OCI-LY7 (cell line): ENCODE results near the gene BLTP2. TPM values are rescaled to one million over a fixed set of nuclear protein-coding genes. Genes with fewer than 3 reads are reported as not detected.

ENCODE experiments used
- BruUV-seq: library from RNA; stranded (reverse); fragments of 400-500 nt; replicated peaks from 2 replicates; lab custom pipeline; 2021; lab: Mats Ljungman, UMichigan
- CTCF ChIA-PET: fragments of 300-600 bp; sonication (Branson Sonifier 250); formaldehyde crosslinking; loops from one replicate; lab custom pipeline; 2022; ENCODE audit warnings: antibody characterized with exemption; ENCODE audit not compliant: unreplicated experiment; lab: Charles Lee
- POLR2A ChIA-PET: fragments of 300-600 bp; sonication (Branson Sonifier 250); formaldehyde crosslinking; loops from one replicate; lab custom pipeline; 2022; ENCODE audit warnings: antibody characterized with exemption; lab: Charles Lee
- DNase-seq: peaks from one replicate; pipeline ENCODE4 v3.0.0-alpha.2; 2015; ENCODE audit warnings: low spot score
- H2AFZ ChIP-seq: fragments of 200-600 bp; sonication (generic), shearing (Covaris generic); 2 replicates; pipeline ENCODE4 v1.6.1; 2014; ENCODE audit warnings: mild to moderate bottlenecking, antibody characterized with exemption, low read length, moderate library complexity
- H3K27ac ChIP-seq: fragments of 200-600 bp; sonication (generic); 2 replicates; pipeline ENCODE4 v1.5.1; 2014; ENCODE audit warnings: mixed run types, low read depth, mild to moderate bottlenecking, moderate library complexity, low read length, inconsistent platforms; ENCODE audit not compliant: poor library complexity, severe bottlenecking
- H3K36me3 ChIP-seq: fragments of 200-600 bp; sonication (generic); 2 replicates; pipeline ENCODE4 v1.6.1; 2014; ENCODE audit warnings: mild to moderate bottlenecking, antibody characterized with exemption, low read length, moderate library complexity, mixed read lengths; ENCODE audit not compliant: insufficient read depth
- H3K4me1 ChIP-seq: fragments of 200-600 bp; sonication (generic); 2 replicates; pipeline ENCODE4 v1.5.1; 2014; ENCODE audit warnings: mild to moderate bottlenecking, low read length; ENCODE audit not compliant: insufficient read depth, poor library complexity, severe bottlenecking
- H3K4me2 ChIP-seq: fragments of 200-600 bp; sonication (generic); 2 replicates; pipeline ENCODE4 v1.6.1; 2014; ENCODE audit warnings: mild to moderate bottlenecking, low read length
- H3K4me3 ChIP-seq: fragments of 200-600 bp; sonication (generic); 2 replicates; pipeline ENCODE4 v1.5.1; 2014; ENCODE audit warnings: mild to moderate bottlenecking, low read depth, low read length; ENCODE audit not compliant: poor library complexity, severe bottlenecking
- H3K79me2 ChIP-seq: fragments of 200-600 bp; sonication (generic); 2 replicates; pipeline ENCODE4 v1.6.1; 2016; ENCODE audit warnings: low read depth, mild to moderate bottlenecking, low read length, moderate library complexity, mixed read lengths; ENCODE audit not compliant: insufficient read depth
- H3K9me2 ChIP-seq: fragments of 200-600 bp; sonication (generic); 2 replicates; pipeline ENCODE4 v1.6.1; 2016; ENCODE audit warnings: mild to moderate bottlenecking, low read length, mixed read lengths; ENCODE audit not compliant: insufficient read depth
- H3K9me3 ChIP-seq: fragments of 200-600 bp; sonication (generic); 2 replicates; pipeline ENCODE4 v1.6.1; 2014; ENCODE audit warnings: mild to moderate bottlenecking, mixed run types, low read length, mixed read lengths
- H4K20me1 ChIP-seq: fragments of 200-600 bp; sonication (generic); 2 replicates; pipeline ENCODE4 v1.6.1; 2014; ENCODE audit warnings: mild to moderate bottlenecking, antibody characterized with exemption, low read length, moderate library complexity, mixed read lengths; ENCODE audit not compliant: insufficient read depth
- EZH2phosphoT487 ChIP-seq: fragments of 200-600 bp; sonication (generic); IDR thresholded peaks from 2 replicates; pipeline ENCODE4 v1.6.1; 2018; ENCODE audit warnings: low read depth, borderline replicate concordance, mild to moderate bottlenecking, mixed run types, antibody characterized with exemption, low read length, moderate library complexity, mixed read lengths
- intact Hi-C: fragments of 100-400 bp; cut with micrococcal nuclease; formaldehyde crosslinking; loops from one replicate; pipeline ENCODE4 v1.10.0; 2022; ENCODE audit not compliant: unreplicated experiment
- total RNA-seq, 2 experiments: library from RNA; depleted of rRNA in 1 of 2; stranded (reverse); fragments of >200 nt in 1 of 2; shearing (Covaris generic) in 1 of 2; gene quantifications; 2 replicates each; pipeline ENCODE4 v1.2.3, GENCODE V29; 2014 to 2022
- TF ChIP-seq, protein P1 (sequence below): fragments of 200-600 bp; sonication (generic); conservative IDR thresholded peaks from 2 replicates; pipeline ENCODE4 v1.5.1; 2014; ENCODE audit warnings: mild to moderate bottlenecking, antibody characterized with exemption, low read length, moderate library complexity, mixed read lengths

Gene BLTP2
- total RNA-seq, 2 experiments from 2014 or later = 147 to 185 TPM

DNA sequence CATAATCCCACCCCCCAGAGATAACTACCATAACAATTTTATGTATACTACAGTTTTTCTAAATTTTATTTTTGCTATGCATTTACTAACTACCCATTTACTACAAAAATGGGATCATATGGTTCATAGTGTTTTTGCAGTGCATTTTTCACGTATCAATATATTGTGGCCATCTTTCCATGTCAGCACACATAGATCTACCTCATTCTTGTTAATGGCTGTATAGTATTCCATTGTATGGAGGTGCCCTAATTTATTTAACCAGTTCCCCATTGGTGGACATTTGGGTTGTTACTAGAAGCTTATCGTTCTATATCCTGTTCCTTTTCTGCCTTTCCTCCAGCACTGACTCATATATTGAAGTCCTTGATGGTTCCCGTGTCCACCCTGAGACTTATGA lies 44.1 kb upstream of the BLTP2 start:
- Histone ChIP-seq H3K9me3 (no peaks in the 10 kb centered on the region), H3K27ac (no peak overlapping the region), H3K79me2 (no peaks in the 10 kb centered on the region), H3K4me3 (no peak overlapping the region), H3K36me3 (peaks cover 90% of the 10 kb centered on the region), H4K20me1 (no peaks in the 10 kb centered on the region), H3K4me2 (no peak overlapping the region), H3K4me1 (no peaks in the 10 kb centered on the region), H3K9me2 (no peaks in the 10 kb centered on the region), H2AFZ (no peak overlapping the region)
- POLR2A ChIA-PET = interaction anchor here (1.3 kb wide), 1 partner anchor 11 kb away, joined by 3 read pairs; no protein-coding TSS in a partner anchor
- TF ChIP-seq EZH2phosphoT487 = no peak
- TF ChIP-seq, protein P1, sequence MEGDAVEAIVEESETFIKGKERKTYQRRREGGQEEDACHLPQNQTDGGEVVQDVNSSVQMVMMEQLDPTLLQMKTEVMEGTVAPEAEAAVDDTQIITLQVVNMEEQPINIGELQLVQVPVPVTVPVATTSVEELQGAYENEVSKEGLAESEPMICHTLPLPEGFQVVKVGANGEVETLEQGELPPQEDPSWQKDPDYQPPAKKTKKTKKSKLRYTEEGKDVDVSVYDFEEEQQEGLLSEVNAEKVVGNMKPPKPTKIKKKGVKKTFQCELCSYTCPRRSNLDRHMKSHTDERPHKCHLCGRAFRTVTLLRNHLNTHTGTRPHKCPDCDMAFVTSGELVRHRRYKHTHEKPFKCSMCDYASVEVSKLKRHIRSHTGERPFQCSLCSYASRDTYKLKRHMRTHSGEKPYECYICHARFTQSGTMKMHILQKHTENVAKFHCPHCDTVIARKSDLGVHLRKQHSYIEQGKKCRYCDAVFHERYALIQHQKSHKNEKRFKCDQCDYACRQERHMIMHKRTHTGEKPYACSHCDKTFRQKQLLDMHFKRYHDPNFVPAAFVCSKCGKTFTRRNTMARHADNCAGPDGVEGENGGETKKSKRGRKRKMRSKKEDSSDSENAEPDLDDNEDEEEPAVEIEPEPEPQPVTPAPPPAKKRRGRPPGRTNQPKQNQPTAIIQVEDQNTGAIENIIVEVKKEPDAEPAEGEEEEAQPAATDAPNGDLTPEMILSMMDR = no peak
- no TSS peak for BruUV-seq
- DNase-seq = no peak
- intact Hi-C loops = loop anchor here (10.0 kb wide), 1 partner anchor 64 kb away; no protein-coding TSS in a partner anchor
- CTCF ChIA-PET = no interaction called here

DNA sequence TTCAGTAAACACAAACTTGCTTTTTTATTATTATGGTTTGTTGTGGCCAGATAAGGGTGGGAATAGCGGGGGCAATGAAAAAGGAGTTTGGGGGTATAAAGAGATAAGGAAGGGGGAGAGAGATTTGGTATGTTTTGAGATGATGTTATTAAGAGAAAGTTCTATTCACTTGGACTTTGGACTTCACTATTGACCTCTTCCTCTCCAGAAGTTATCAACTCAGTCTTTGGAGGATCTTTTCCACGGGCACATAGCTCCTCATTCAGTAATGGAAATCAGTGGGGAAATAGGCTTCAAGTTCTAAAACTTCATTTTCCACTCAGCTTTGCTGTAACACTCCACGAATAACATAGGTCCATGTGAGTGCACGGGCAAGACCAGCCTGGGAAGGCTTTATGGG lies 43.5 kb upstream of the BLTP2 start:
- intact Hi-C loops = loop anchor here (10.0 kb wide), 1 partner anchor 64 kb away; no protein-coding TSS in a partner anchor
- Histone ChIP-seq H3K27ac (no peak overlapping the region), H4K20me1 (no peaks in the 10 kb centered on the region), H2AFZ (no peak overlapping the region), H3K79me2 (no peaks in the 10 kb centered on the region), H3K9me2 (no peaks in the 10 kb centered on the region), H3K4me1 (no peaks in the 10 kb centered on the region), H3K4me2 (no peak overlapping the region), H3K36me3 (peaks cover 88% of the 10 kb centered on the region), H3K9me3 (no peaks in the 10 kb centered on the region), H3K4me3 (no peak overlapping the region)
- ChIA-PET POLR2A (interaction anchor here (1.3 kb wide), 1 partner anchor 11 kb away, joined by 3 read pairs; no protein-coding TSS in a partner anchor), CTCF (no interaction called here)
- DNase-seq = no peak
- TF ChIP-seq EZH2phosphoT487 = no peak
- TF ChIP-seq, protein P1 = no peak
- BruUV-seq = no TSS peak

DNA sequence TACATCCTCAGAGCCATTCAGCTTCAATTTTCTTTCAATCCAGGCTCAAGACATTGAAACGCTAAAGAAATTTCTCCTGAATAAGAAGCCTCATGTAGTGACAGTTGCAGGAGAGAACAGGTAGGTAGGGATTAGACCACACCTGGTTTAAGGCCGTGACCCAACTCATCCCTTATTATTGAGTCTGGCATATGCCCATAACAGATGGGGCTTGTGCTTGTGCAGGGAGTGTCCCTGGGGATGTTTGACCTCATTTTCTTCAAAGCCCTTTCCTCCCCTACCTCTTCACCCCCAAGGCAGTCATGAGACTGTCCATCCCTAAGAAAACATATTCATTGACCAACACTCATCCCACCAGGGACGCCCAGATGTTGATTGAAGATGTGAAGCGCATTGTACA lies 41.3 kb upstream of the BLTP2 start:
- H3K4me2 ChIP-seq = no peak overlapping the region
- no peak overlapping the region for H2AFZ ChIP-seq
- POLR2A ChIA-PET = interaction anchor here (0.5 kb wide), 1 partner anchor 170 kb away, joined by 3 read pairs; no protein-coding TSS in a partner anchor
- TF ChIP-seq EZH2phosphoT487 = no peak
- TF ChIP-seq, protein P1 = no peak
- H3K27ac ChIP-seq = no peak overlapping the region
- H3K4me1 ChIP-seq = no peaks in the 10 kb centered on the region
- DNase-seq = no peak
- no TSS peak for BruUV-seq
- no peak overlapping the region for H3K4me3 ChIP-seq
- H3K79me2 ChIP-seq = no peaks in the 10 kb centered on the region
- H4K20me1 ChIP-seq = no peaks in the 10 kb centered on the region
- CTCF ChIA-PET = no interaction called here
- H3K9me2 ChIP-seq = no peaks in the 10 kb centered on the region
- H3K36me3 ChIP-seq = peaks cover 97% of the 10 kb centered on the region
- H3K9me3 ChIP-seq = no peaks in the 10 kb centered on the region
- intact Hi-C loops = loop anchor here (10.0 kb wide), 1 partner anchor 61 kb away; no protein-coding TSS in a partner anchor
